GM21381 (cell line): ENCODE measurements around the gene DOCK8.

Source experiments
- ATAC-seq: cut with Tn5 transposase; IDR thresholded peaks from one replicate; pipeline ENCODE4 v1.9.1; 2021; ENCODE audit warnings: mild to moderate bottlenecking, moderate library complexity; ENCODE audit not compliant: unreplicated experiment

Gene DOCK8

DNA sequence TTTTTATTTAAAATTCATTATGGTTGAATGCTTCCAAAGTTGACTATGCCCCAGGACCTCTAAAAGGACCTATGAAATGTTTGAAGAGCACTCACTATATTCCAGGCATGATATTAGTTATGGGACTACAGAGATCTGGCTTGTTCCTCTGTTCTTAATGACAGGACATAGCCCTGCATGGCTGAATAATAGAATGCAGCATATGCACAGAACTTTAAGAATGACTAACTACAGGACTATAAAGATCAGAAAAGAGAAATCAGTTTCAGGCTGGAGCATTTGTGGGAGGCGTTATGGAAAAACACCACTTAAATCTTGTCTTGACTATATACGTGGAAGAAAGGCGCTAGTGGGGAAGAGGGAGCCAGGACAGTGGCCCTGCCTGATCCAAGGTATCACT, 239.2 kb downstream of the DOCK8 start:
- no peak for ATAC-seq

- ATAC-seq = no peak
Measured at GRCh38 chr9:456365-456764, 241.7 kb downstream of the DOCK8 start.

DNA sequence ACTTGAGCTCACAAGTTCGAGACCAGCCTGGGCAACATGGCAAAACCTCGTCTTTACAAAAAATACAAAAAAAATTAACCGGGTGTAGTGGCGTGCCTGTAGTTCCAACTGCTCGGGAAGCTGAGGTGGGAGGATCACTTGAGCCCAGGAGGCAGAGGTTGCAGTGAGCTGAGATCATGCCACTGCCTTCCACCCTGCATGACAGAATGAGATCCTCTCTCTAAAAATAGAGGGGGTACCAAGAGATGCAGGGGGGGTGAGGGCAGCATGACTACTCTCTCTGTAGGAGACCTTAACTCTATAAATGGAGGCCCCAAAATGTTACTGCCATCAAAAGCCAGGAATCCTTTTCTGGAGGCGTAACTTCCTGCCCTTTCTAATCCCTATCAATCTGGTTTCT, 243.9 kb downstream of the DOCK8 start:
- ATAC-seq = no peak

GRCh38 chr9:459491-460444, 245.1 kb downstream of the DOCK8 start:
- no peak for ATAC-seq

DNA sequence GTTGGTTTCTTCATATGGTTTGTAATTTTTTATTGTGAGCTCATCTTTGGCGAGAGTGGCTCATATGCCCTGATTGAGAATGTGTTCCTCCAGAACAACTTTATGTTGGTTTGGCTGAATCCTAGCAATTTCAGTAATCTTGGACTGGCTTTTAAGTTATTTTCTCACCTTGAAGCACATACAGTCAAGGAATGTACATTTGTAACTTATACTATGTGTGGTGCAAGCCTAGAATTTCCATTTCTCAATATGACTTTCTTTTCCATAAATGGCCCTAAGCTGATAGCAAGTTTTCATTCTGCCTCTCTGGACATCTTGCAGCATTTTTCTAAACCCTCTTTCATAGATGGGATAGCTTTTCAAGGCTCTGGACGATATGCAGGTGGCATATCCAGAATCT, 247.5 kb downstream of the DOCK8 start:
- ATAC-seq = no peak

DNA sequence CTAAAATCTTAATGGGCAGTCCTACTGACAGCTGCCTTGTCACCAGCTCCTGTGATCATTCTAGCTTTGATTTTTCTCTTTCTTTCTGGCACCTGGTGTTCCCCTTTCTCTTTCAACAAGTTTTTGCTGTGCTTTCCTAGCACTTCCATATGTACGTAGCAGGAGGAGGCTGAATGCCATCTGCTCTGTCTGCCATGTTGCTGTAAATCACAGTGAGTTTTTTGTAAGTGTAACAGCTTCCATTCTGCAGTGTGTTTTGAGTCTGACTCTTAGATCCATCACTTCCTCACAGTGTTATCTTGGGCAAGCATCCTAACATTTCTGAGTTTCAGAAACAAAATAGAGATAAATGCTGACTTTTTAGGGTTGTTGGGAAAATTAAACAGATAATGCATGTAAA, 247.9 kb downstream of the DOCK8 start:
- no peak for ATAC-seq

DNA sequence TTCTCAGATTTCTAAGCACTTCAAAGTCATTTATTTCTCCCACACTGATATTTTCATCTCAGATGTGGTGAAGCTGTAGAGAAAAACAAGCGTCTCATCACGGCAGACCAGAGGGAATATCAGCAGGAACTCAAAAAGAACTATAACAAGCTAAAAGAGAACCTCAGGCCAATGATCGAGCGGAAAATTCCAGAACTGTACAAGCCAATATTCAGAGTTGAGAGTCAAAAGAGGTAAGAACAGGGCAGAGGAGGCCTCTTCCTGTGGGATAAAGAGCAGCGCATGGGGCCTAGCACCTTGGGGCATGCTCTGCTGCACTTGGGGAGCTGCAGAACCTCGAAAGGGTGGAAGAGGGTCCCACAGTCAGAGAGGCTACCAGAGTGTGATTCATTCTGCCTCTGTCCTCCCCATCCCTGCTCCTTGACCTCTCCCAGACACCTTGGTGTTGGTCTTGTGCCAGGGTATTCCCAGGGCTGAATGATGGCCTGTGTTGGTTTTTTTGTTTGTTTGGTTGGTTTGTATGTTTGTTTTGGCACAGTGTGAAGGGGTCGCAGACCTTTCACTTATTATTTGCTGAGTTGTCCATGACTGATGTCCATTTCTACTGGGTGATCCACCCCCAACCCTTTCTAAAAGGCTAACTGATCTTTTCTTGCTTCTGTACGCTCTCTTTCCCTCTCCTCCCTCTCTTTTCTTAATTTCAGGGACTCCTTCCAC, 248.9 kb downstream of the DOCK8 start:
- ATAC-seq = no peak

GRCh38 chr9:466747-467146, 252.1 kb downstream of the DOCK8 start:
- ATAC-seq = no peak

- no peak for ATAC-seq
Measured at GRCh38 chr9:468766-469426, 254.2 kb downstream of the DOCK8 start.

GRCh38 chr9:469672-470551, 255.2 kb downstream of the DOCK8 start:
- peak; percentile 88 for ATAC-seq

GRCh38 chr9:470552-471194, 256.0 kb downstream of the DOCK8 start:
- ATAC-seq = no peak

GRCh38 chr9:471320-471719, 256.7 kb downstream of the DOCK8 start:
- ATAC-seq = no peak

- no peak for ATAC-seq
Measured at GRCh38 chr9:472479-473075, 257.9 kb downstream of the DOCK8 start.

- ATAC-seq = no peak
Measured at GRCh38 chr9:477193-477592, 262.5 kb downstream of the DOCK8 start.

GRCh38 chr9:479304-479970, 264.8 kb downstream of the DOCK8 start:
- no peak for ATAC-seq

GRCh38 chr9:479971-480350, 265.3 kb downstream of the DOCK8 start:
- ATAC-seq = no peak

- no peak for ATAC-seq
Measured at GRCh38 chr9:482739-483138, 268.1 kb downstream of the DOCK8 start.

DNA sequence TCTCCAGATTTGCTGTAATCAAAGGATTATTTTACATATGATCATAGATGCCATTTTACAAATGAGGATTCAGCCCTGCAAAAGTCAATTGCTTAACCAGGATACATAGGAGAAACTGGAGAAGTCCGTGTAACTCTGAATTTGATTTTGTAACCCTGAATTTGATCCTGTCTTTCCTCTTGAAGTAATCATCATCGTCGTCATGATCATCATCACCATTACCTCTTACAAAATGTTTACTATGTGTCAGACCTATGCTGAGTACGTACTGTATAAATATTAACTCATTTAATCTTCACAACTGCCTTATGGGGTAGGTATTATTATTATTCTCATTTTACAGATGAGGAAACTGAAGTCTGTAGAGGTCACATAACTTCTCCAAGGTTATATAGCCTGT, 271.5 kb downstream of the DOCK8 start:
- ATAC-seq = no peak

DNA sequence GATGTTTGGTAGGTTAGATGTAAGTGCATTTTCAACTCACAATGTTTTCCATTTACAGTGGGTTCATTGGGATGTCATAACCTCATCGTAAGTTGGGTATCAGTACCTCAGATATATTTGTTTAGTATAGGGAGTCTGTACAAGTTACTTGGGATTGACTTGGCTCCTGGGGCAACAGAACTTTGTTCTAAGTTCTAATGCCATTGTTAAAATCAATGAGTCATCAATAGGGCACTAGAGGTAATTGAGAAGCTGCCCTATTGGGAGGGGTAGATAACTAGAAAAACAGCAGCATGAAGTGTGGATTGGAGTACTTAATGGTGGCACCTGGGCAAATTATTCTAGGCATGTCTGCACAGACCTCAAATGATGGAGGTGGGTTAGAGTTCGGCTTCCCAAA, 272.8 kb downstream of the DOCK8 start:
- no peak for ATAC-seq
